Stimulated activated CD8-positive, alpha-beta memory T cell treated with anti-CD3 and anti-CD28 coated beads, Interleukin-15, amount 100 ng/mL, for 48 hours (primary cell): ENCODE results near the gene BTBD2.
A peak's percentile ranks its signal among the peaks of the same experiment; 100 is the strongest.
"Not testable (repeated sequence)": the region's sequence is repeated elsewhere in the genome, so short reads cannot be mapped to it uniquely, and the experiment has no call there.

Experiments
- DNase-seq, 2 donors: peaks; one replicate each; pipeline ENCODE4 v3.0.0-alpha.2; 2020; ENCODE audit warnings: low read depth in 2 of 2

Gene BTBD2

GRCh38 chr19:2039959-2040646, 24.6 kb upstream of the BTBD2 start:
- no peak for DNase-seq

GRCh38 chr19:2039089-2039958, 23.8 kb upstream of the BTBD2 start:
- no peak for DNase-seq

DNA sequence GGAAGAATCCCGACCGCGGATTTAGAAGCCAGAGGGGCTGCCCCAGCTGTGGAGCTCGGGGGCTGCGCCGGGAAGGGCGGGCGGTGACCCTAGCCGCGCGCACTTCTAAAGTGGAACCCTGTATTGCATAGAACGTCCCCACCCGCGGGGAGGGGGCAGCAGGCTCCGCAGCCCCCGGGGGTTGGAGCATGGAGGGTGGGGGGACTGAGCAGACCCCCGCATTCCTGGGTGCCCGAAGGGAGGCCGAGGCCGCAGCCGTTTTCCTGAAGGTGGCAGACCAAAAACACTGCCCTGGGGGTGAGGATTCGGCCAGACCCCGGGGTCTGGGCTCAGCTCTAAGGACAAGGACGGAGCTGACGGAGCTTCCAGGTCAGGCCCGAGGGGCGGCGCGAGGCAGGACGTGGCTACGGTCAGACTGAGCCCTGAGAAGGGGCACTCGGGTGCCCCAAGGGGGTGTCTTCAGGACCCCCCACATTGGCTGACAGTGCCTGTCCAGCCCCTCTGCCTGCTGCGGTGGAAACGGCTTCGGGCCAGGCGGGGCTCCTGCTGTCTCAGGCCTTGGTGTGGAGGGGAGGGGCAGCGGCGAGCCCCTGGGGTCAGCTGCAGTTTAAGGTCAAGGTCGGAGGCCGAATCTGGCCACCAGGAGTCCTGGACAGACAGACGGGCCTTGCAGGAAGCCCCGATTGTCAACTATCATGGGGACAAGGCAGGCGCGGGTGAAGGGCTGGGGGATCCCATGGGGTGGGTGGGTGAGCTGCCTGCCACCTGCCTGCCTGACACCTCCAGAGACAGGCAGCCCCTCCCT, 23.0 kb upstream of the BTBD2 start:
- no peak for DNase-seq

GRCh38 chr19:2037651-2038255, 22.2 kb upstream of the BTBD2 start:
- no peak for DNase-seq

GRCh38 chr19:2036424-2036823, 20.9 kb upstream of the BTBD2 start:
- DNase-seq: no peak

DNA sequence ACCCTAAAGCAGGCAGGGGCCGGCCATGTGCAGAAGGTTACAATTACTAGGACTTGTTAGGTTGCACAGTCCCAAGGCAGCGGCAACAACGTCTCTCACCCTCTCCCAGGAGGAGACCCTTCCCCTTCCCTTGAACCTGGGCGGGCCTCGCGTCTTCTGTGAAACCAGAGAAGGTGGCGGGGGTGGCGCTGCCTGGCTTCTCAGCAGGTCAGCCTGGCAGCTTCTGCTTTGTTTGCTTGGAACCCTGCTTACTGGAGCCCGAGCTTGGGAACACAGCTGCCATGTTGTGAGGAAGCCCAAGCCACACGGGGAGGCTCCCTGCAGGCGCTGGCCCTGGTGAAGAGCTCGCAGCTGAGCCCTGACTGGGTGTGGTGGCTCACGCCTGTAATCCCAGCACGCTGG, 20.1 kb upstream of the BTBD2 start:
- DNase-seq: no peak

DNA sequence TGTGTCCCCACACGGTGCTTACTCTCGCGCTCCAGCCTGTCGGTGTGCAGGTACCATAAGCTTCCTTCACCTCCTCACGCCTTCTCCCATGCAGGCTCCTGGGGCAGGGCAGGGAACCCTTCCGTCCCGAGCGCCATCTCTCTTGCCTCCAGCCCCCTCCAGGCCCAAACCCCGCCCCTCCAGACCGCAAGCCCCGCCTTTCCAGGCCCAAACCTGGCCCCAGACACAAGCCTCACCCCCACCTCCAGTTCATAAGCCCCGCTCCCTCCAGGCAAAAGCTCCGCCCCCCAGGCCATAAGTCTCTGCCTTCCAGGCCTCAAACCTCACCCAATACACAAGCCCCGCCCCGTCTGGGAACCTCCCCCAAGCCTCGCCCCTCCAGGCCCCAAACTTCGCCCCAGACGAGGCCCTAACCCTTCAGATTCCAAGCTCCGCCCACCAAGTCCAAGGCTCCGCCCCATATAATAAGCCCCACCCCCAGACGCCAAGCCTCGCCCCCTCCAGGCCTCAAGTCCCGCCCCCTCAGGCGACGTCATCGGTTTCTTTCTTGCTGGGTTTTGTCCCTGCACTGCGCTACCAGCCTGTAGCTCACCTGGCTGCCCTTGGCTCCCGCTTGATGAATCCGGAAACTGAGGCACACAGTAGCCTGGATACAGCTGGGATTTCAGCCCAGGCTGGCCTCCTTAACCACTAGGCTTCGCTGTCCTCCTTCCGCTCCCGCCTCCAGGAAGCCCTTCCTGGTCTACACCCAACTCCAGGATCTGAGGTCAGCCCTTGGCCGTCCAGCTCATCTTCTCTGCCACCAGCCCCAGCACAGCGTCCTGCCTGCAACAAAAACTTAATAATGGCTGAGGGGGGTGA, 19.4 kb upstream of the BTBD2 start:
- DNase-seq: peak in 1 of 2 donors; percentile 61

DNA sequence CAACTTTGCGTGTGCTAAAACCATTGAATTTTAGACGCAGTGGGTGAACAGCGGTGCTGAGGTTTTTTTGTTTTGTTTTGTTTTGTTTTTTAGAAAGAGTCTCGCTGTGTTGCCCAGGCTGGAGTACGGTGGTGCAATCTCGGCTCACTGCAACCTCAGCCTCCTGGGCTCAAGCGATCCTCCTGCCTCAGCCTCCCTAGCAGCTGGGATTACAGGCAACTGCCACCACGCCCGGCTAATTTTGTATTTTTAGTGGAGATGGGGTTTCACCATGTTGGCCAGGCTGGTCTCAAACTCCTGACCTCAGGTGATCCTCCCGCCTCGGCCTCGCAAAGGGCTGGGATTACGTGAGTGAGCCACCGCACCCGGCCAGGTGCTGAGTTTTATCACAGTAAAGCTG, 18.7 kb upstream of the BTBD2 start:
- not testable (repeated sequence) for DNase-seq

- no peak for DNase-seq
Measured at GRCh38 chr19:2033825-2034159, 18.3 kb upstream of the BTBD2 start.

GRCh38 chr19:2033115-2033824, 17.8 kb upstream of the BTBD2 start:
- no peak for DNase-seq

DNA sequence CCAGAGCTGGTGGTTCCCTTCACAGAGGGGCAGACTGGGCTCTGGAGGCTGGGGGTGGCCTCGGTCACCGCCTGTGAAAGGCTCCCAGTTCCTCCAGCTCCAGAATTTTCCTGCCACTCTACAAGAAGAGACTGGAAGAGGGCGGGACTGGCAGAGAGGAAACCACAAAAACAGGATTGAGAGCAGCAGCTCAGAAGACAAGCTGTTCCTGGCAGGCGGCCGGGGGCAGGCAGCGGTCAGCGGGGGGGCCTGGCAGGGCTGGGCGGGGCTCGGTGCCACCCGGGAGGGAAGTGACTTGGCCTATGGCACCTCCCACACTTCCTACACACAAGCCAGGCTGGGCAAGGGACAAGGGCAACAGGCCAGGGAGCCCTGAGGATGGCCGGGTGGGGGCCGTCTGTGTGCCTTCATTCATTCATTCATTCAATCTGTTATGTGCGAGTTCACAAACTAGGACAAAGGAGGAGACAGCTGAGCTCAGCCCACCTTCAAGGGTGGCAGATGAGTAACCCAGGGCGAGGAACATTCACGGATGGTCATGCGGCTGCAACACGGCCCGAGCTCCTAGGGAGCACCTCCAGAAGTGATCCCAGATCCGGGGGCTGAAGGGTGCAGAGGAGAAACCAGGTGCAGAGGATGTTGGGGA, 16.9 kb upstream of the BTBD2 start:
- DNase-seq: no peak

- DNase-seq: no peak
Measured at GRCh38 chr19:2027361-2027760, 11.8 kb upstream of the BTBD2 start.

DNA sequence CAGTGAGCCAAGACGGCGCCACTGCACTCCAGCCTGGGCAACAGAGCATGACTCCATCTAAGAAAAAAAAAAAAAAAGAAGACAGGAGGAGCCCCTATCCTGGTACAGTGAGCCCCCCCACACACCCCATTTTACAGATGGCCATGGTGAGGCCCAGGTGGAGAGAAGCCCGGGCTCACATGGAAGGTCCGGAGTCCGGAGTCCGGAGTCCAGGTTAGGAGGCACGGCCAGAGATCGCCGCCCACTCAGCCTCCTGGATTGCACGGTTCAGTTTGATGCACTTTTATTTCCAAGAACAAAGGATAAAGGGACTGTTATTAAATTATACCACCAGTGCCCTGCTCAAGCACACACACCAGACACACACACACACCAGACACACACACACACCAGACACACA, 11.3 kb upstream of the BTBD2 start:
- no peak for DNase-seq

- DNase-seq: no peak
Measured at GRCh38 chr19:2022289-2022688, 6.8 kb upstream of the BTBD2 start.

DNA sequence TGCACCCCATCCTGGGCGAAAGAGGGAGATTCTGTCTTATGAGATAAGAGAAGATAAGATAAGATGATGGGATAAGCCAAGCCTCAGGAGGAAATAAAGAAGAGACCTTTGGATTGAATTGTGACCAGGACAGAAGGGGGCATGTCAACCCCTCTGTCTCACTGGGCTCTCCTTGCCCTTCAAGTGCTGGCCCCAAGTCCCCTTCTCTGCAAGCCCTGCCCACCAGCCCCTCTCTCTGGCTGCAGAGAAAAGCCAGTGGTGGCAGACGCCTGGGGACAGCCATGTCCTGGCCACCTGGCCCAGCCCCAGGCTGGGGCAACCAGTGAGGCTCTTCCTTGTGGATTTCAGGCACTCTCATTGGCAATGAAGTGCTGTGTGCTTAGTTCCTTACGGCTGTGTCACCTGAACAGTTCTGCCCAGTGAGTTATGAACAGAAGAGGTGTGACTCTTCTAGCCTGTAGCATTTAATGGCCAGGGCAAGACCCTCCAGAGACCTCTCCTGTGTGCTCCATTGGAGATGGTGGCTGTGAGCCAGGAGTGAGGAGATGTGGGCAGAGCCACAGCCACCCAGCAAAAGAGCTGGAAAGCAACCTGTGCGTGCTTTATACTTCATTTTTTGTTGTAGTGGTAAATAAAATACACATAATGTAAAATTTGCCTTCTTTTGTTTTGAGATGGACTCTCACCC, 6.1 kb upstream of the BTBD2 start:
- no peak for DNase-seq

- no peak for DNase-seq
Measured at GRCh38 chr19:2018752-2019151, 3.2 kb upstream of the BTBD2 start.

GRCh38 chr19:2016041-2016807, 710 bp upstream of the BTBD2 start:
- DNase-seq: no peak

- DNase-seq: no peak
Measured at GRCh38 chr19:2014731-2015607, 545 bp downstream of the BTBD2 start.
